Cerebellar cortex (tissue), 1 donor: ENCODE measurements around the gene SF3B1.
"Not testable (repeated sequence)": the region's sequence is repeated elsewhere in the genome, so short reads cannot be mapped to it uniquely, and the experiment has no call there.

Source experiments
- DNase-seq: peaks from one replicate; pipeline ENCODE4 v3.0.0-alpha.2; 2015; ENCODE audit warnings: low spot score

Gene SF3B1

GRCh38 chr2:197379308-197379917 is 55.4 kb downstream of the SF3B1 start:
- DNase-seq: not testable (repeated sequence)

GRCh38 chr2:197378494-197379307 is 56.1 kb downstream of the SF3B1 start:
- DNase-seq: peak; percentile 82

GRCh38 chr2:197378086-197378485 is 56.7 kb downstream of the SF3B1 start:
- no peak for DNase-seq

DNA sequence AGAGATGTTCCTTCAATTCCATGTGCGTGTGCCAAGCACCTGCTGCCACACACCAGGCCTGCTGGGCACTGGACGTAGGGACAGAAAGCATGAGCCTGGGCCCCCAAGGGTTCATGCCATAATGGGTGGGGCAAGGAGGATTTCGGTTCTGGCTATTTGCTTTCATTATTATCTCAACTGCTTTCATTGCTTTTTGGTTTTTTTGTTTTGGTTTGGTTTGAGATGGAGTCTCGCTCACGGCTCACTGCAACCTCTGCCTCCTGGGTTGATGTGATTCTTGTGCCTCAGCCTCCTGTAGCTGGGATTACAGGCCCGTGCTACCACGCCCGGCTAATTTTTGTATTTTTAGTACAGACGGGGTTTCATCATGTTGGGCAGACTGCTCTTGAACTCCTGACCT is 57.2 kb downstream of the SF3B1 start:
- no peak for DNase-seq

- no peak for DNase-seq
These were observed 62.2 kb downstream of the SF3B1 start for GRCh38 chr2:197372592-197372991.

DNA sequence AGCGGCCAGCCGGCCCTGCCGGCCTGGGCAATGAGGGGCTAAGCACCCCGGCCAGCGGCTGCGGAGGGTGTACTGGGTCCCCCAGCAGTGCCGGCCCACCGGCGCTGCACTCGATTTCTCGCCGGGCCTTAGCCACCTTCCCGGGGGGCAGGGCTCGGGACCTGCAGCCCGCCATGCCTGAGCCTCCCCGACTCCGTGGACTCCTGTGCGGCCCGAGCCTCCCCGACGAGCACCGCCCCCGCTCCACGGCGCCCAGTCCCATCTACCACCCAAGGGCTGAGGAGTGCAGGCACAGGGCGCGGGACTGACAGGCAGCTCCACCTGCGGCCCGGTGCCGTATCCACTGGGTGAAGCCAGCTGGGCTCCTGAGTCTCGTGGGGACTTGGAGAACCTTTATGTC is 64.2 kb downstream of the SF3B1 start:
- DNase-seq: not testable (repeated sequence)

DNA sequence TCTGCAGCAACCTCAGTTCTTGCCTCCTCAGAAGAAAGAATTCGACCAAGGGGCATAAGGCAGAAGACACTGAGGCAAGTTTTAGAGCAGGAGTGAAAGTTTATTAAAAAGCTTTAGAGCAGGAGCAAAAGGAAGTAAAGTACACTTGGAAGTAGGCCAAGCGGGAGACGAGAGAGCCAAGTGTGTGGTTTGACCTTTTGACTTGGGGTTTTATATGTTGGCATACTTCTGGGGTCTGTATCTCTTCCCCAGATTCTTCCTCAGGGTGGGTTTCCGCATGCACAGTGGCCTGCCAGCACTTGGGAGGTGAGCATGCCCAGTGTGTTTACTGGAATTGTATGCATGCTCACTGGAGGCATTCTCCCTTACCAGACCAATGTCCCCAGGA is 64.9 kb downstream of the SF3B1 start:
- no peak for DNase-seq

DNA sequence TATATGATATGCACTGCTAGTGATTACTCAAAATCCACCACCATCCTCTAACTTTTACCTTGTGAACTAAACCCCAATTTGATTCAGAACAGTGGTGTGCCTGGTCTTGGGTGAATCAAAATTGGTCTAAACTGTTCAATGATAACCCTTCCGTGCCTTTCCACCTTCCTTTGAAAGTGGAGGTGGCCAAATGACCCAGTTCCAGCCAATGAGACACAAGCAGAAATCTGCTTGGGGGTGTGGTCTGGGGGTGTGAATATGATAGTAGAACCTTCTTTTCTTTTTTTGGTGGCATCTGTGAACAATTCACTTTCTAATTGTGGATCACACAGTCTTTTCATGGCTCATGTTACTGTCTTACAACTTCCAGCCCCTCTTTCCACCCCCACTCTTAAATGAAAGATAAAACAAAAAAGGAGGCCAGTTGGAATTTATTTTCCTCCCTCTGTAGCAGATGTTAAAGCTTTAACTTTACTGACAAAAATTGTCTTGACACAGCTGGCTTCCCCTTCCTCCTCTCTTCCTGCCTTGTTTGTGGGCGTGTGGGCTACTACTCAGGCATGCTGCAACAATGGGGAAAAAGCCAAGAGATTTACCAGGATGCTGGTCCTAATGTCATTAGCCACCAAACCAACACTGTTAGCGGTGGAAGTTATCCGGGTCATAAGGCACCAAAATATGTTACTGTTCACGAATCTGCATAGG is 65.4 kb downstream of the SF3B1 start:
- no peak for DNase-seq

- DNase-seq: no peak
These were observed 66.4 kb downstream of the SF3B1 start for GRCh38 chr2:197368412-197368811.

DNA sequence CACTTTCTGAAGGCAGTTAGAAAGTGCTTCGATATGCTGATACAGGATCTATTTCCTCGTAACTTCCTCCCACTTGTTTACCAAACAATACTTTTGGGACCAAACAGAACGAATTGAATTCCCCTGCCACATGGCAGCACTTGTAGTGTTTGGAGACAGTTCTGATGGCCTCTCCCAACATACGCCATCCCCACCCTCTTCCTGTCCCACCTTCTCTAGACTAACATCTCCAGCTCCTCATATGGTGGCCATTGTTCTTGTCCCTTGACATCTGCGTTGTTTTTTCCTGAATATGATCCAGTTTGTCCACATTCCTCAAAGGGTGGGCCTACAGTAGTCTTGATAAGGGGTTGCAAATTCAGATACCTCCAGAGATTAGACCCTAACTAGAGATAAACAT is 70.8 kb downstream of the SF3B1 start:
- no peak for DNase-seq

DNA sequence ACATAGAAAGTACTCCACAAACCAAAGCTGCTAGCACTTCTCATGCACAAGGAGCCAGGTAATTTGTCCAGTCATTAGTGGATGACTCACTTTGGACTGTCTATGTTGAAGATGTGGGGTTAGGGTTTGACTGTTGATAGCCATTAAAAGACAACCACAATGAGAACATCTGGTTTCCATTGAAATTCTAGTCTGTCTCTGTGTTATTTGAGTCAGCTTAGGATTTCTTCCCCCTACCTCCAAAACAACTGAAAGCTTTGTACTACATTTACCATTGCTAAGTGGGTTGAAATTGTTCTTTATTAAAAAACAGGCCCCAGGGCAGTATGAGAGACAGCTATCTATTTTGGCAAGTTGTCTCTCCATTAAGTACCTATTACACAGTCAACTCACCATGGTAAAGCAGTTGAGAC is 74.1 kb downstream of the SF3B1 start:
- no peak for DNase-seq

- no peak for DNase-seq
These were observed 75.0 kb downstream of the SF3B1 start for GRCh38 chr2:197359859-197360258.

DNA sequence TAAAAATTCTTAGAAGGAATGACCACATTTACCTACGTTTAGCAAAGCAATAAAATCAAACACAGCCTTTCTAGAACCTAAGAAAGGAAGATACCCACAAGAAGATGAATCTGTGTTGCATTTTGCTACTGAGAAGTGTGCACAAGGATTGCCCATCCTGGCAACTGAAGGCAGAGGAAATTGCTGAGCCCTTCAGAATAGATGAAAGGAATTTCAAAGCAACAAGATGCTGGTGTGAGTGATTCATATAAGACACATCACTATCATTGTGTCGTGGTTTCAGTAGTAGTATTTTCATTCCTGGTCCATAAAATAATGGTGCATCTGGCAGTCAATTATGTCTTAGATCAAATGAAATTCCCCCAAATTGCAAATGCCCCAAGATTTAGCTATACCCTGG is 75.9 kb downstream of the SF3B1 start:
- DNase-seq: no peak

DNA sequence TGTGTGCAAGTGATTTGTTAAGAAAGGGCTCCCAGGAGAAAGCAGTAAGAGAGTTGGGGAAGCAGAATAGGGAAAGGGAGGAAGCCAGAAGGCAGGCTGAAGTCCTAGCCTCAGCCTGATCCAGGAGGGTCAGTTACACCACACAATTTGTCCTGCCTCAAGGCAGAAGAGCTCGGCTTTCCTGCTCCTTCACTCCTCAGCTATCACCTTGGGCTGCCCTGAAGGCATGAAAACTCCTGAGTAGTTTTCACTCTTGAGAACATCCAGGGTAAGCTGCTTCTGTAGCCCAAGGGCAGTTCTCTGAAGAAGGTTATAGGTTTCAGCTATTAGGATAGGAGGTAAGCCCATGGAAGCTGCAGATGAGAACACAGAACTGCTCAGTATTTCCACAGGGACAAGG is 76.8 kb downstream of the SF3B1 start:
- DNase-seq: no peak

DNA sequence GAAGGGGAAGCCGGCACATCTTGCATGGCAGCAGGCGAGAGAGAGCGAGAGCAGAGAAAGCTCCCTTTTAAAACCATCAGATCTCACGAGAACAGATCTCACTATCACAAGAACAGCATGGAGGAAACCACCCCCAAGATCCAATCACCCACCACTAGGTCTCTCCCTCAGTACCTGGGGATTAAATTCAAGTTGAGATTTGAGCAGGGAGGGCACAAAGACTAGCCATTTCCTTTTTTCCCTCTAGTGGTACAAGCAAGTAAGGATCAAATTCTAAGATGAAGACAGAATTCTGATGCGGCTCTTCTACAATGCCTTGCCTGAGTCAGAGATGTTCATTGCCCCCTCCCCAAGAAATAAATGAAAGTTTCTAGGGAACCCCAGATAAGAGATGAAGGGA is 78.7 kb downstream of the SF3B1 start:
- peak; percentile 5 for DNase-seq

- no peak for DNase-seq
These were observed 80.7 kb downstream of the SF3B1 start for GRCh38 chr2:197354169-197354558.

DNA sequence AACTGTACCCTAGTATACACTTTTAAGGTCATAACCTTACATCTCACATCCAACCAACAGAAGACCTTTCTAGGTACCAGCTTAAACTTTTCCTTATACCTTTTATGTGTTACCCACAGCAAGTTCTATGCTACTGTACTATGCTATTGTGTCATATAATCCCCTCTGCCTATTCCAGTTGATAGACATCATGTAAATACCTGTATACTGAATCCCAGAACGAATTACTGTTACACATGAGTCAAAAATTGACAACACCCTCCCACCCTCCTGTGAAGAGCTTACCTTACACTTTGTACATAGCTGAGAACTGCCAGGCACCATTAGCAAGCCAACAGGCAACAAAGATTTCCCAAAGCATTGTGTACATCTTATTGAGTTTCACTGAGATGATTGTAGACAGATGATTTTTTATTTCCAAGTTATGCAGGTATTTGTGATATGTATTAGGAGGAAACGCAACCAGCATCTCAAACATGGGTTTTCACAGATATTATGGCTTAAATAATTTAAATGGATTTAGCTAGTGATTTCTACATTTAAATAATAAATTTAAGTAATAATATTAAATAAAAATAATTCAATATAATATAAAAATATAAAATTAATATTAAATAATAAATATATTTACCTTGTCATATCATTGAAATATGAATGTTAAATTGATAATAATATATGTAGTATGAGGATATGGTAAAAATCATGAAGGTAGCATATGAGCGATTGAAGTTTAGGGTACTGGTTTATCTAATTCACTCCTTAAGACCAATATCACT is 81.2 kb downstream of the SF3B1 start:
- no peak for DNase-seq

- no peak for DNase-seq
These were observed 85.1 kb downstream of the SF3B1 start for GRCh38 chr2:197349699-197350098.

- DNase-seq: no peak
These were observed 86.0 kb downstream of the SF3B1 start for GRCh38 chr2:197348721-197349360.

DNA sequence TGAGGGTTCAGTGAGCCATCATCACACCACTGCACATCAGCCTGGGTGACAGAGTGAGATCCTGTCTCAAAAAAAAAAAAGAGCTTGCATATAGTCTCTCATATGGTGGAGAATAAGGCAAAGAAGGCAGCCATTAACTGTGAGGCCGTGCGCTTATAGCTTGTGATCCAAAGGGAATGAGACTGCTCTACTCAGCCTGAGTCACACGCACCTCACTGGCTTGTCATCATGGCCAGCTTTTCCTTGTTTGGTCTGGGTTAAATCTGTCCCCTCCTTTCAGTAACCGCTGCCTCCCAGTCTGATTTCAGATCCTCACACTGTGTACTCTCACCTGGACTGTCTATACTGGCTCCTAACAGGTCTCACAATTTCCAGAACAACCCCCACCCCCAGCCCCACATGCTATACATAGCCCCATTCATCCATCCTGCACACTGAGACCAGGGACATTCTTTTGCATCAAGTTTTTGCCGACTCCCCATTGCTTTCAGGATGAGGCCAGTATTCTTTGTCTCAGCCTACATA is 88.9 kb downstream of the SF3B1 start:
- no peak for DNase-seq

- not testable (repeated sequence) for DNase-seq
These were observed 90.9 kb downstream of the SF3B1 start for GRCh38 chr2:197343968-197344367.

GRCh38 chr2:197340591-197340990 is 94.2 kb downstream of the SF3B1 start:
- no peak for DNase-seq
